Skeletal muscle satellite cell (primary cell): ENCODE results near the gene MINPP1.

ENCODE experiments used
- H3K27me3 ChIP-seq: 2 replicates; pipeline ENCODE4 v1.7.0; 2013; ENCODE audit warnings: low read length; ENCODE audit not compliant: control insufficient read depth, insufficient read depth
- H3K36me3 ChIP-seq: 2 replicates; pipeline ENCODE4 v1.7.0; 2013; ENCODE audit warnings: mild to moderate bottlenecking, control low read depth, low read length; ENCODE audit not compliant: insufficient read depth
- H3K4me1 ChIP-seq: 2 replicates; pipeline ENCODE4 v1.7.0; 2013; ENCODE audit warnings: low read length; ENCODE audit not compliant: control insufficient read depth, insufficient read depth
- H3K4me2 ChIP-seq: 2 replicates; pipeline ENCODE4 v1.7.0; 2013; ENCODE audit warnings: mild to moderate bottlenecking, low read length
- H3K4me3 ChIP-seq: 2 replicates; pipeline ENCODE4 v1.7.0; 2013; ENCODE audit warnings: low read length
- H3K9ac ChIP-seq: 2 replicates; pipeline ENCODE4 v1.7.0; 2013; ENCODE audit warnings: mild to moderate bottlenecking, low read depth, low read length, moderate library complexity
- H3K9me3 ChIP-seq: replicated peaks from 2 replicates; pipeline ENCODE4 v1.7.0; 2013; ENCODE audit warnings: mild to moderate bottlenecking, control low read depth, low read length

MINPP1 gene

DNA sequence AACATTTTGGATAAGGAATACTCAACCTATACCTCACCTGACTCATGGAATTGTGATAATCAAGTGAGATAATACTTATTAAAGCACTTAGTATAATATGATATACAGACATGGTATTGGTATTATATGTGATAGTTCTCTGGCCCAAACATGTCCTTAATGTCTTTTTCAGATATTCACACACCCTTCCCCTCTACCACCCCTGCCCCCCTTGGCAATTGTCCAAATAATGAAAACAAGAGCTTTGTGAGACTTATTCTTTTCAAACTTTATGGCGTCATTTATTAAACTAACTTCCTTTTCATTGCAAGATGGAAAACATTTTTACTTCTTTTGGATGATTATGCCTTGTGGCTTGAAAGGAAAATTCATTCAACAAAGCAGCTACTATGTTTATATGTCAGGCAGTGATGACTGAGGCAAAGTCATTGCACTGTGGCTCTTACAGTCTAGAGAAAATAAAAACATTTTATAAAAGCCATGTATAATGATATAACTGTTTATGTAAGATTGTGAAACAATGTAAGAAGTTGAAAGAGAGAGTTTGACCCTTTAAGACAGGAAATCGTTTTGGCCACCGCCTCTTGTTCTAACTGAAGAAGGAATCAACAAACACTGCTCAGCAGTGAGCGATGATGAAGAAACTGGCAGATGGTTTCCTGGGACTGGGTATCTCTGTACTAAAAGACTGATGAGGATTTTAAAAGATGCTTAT is 27.4 kb downstream of the MINPP1 start:
- peaks cover 12% of the 10 kb centered on the region for H3K4me1 ChIP-seq
- H3K4me2 ChIP-seq, result peak overlapping the region; percentile 20
- no peaks in the 10 kb centered on the region for H3K36me3 ChIP-seq
- no peaks in the 10 kb centered on the region for H3K9me3 ChIP-seq
- H3K4me3 ChIP-seq, result no peak overlapping the region
- H3K9ac ChIP-seq, result peak overlapping the region; percentile 24
- H3K27me3 ChIP-seq, result no peaks in the 10 kb centered on the region

DNA sequence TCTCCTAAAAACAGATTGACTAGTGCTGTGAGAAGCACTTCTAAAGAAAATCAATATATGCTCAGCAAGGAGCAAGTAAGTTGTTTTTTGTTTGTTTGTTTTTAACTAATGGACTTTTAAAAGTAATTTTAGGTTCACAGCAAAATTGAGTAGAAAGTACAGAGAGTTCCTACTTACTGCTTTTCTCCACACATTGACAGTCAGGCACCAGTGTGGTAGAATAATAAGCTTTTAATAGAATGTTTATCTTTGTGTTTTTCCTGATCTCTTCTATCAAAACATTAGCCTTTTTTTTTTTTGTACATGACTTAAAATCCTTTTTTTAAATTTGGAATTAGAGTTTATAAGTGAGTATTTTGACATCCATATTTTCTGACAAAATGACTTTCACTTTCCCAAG is 28.0 kb downstream of the MINPP1 start:
- Histone ChIP-seq H3K36me3 (no peaks in the 10 kb centered on the region), H3K4me3 (no peak overlapping the region), H3K27me3 (no peaks in the 10 kb centered on the region), H3K9ac (peak overlapping the region; percentile 24), H3K4me1 (peaks cover 12% of the 10 kb centered on the region), H3K4me2 (peak overlapping the region; percentile 20), H3K9me3 (no peaks in the 10 kb centered on the region)

DNA sequence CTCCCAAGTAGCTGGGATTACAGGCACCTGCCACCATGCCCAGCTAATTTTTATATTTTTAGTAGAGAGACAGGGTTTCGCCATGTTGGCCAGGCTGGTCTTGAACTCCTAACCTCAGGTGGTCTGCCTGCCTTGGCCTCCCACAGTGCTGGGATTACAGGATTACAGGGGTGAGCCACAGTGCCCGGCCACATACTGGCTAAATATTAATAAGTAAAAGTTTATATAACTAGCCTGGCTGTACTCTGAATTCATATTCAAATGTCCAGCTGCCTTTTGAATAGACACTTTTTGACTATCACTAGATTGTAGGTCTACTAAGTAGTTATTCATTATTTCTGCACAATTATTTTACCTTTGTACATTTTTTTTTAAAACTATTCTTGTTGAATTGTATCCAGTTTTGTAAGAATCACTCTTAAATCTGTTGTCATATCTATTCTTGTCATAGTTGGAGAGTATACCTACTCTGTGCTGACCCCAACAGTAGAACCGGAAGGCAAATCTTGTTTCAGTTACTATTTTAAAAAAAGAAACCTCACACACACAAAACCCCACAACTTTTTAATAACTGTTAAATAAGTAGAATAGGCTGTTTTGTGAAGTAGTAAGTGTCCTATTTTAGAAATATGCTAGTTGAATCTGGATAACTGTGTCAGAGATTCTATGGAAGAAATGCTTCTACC is 29.6 kb downstream of the MINPP1 start:
- Histone ChIP-seq H3K9ac (no peak overlapping the region), H3K4me3 (no peak overlapping the region), H3K4me1 (peaks cover 27% of the 10 kb centered on the region), H3K4me2 (no peak overlapping the region), H3K27me3 (no peaks in the 10 kb centered on the region), H3K36me3 (no peaks in the 10 kb centered on the region), H3K9me3 (no peaks in the 10 kb centered on the region)

DNA sequence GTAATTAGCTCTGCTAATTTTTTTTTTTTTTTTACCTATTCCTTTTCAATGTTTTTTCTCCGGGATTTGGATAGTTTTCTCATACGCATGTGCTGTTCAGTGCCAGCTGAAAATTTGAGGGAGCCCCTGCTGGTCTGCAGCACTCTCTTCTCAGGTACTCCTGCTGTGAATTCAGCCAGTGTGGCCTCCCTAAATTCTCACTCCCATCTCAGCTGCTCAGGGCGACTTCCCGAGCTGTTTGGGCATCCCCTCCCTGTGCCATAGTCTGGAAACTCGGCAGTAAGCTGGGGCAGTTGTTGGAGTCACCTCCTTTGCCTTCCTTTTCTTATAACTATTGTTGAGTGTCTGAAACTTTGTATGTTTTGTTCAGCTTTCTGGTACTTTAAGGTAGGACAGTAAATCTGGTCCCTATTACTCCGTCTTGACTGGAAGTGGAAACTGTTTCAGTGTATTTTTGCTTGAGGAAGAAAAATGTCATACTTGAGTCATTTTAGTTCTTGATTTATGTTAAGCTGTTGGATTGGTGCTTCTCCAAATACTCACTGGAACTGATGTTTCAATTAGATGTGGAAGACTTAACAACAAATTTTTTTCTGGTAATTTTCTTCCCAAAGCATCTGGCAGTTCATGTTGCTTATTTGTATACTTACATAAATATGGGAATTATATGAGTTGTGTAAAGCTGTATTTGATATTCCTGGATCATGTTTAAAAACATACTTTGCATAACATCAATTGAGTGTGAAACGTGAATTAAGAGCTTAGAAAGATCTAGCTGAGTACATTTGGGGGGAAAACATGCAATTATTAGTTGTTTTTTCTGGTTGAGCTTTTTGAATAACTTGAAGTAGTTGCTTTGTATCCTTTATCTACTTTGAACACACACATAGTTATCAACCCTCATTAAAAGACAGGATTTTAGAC is 33.7 kb downstream of the MINPP1 start:
- H3K4me1 ChIP-seq, result peaks cover 36% of the 10 kb centered on the region
- no peaks in the 10 kb centered on the region for H3K9me3 ChIP-seq
- H3K4me3 ChIP-seq, result peak overlapping the region; percentile 22
- peak overlapping the region; percentile 60 for H3K4me2 ChIP-seq
- H3K27me3 ChIP-seq, result no peaks in the 10 kb centered on the region
- peaks cover 7% of the 10 kb centered on the region for H3K36me3 ChIP-seq
- peak overlapping the region; percentile 26 for H3K9ac ChIP-seq

DNA sequence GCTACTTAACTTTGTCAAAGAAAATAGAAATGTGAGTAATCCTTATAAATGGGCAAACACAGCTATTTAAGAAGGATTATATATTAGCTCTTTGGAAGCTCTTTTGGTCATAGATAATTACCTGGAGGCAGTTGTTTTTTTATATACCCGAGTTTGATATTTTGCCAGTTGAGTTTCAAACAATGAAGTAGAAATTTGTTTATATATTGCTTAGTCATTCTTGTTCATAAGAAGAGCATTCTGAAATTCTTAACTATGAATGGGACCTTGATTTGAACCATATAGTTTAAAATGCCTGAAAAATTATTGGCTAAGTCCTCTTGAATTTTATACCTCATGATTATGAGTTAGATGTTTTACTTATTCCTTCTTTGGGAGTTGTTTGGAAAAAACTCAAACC is 36.4 kb downstream of the MINPP1 start:
- Histone ChIP-seq H3K27me3 (no peaks in the 10 kb centered on the region), H3K9ac (no peak overlapping the region), H3K4me1 (peaks cover 61% of the 10 kb centered on the region), H3K4me3 (no peak overlapping the region), H3K9me3 (no peaks in the 10 kb centered on the region), H3K4me2 (no peak overlapping the region), H3K36me3 (peaks cover 7% of the 10 kb centered on the region)

DNA sequence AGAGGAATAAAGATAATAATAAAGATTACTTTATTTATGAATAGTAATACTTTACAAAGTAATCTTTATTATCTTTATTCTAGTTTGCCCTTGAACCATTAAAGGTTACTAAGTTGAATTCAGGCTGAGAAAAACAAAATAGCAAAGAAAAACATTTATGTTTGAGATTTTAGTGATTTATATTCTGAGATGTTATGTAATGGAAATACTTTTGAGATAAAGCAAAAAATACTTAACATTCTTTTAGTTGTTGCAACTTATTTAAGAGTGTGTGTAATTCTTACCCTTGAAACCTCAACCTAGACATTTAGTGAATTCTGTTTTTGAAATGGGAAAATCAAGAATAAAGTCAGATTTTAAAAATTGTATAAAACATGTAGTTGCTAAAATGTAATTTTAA is 40.0 kb downstream of the MINPP1 start:
- peak overlapping the region; percentile 15 for H3K4me2 ChIP-seq
- H3K4me1 ChIP-seq, result peaks cover 73% of the 10 kb centered on the region
- H3K9me3 ChIP-seq, result no peaks in the 10 kb centered on the region
- peaks cover 7% of the 10 kb centered on the region for H3K36me3 ChIP-seq
- H3K27me3 ChIP-seq, result no peaks in the 10 kb centered on the region
- H3K4me3 ChIP-seq, result no peak overlapping the region
- peak overlapping the region; percentile 56 for H3K9ac ChIP-seq

DNA sequence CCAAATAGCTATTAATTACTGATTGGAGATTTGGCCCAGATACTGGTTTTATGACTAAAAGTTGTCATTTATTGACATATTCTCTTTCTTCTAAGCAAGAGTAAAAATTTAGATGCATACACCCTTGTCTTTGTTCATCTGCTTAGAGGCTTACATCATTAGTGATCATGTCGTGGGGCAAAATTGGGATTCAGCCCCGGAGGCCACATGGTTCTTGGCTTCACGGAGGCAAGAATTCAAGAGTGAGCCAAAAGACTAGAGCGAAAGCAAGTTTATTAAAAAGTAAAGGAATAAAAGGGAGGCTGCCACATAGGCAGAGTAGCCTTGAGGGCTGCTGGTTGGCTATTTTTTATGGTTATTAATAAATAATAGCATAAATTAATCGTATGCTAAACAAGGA is 41.1 kb downstream of the MINPP1 start:
- Histone ChIP-seq H3K9me3 (no peaks in the 10 kb centered on the region), H3K4me3 (no peak overlapping the region), H3K9ac (peak overlapping the region; percentile 0), H3K4me1 (peaks cover 67% of the 10 kb centered on the region), H3K27me3 (no peaks in the 10 kb centered on the region), H3K36me3 (peaks cover 7% of the 10 kb centered on the region), H3K4me2 (peak overlapping the region; percentile 31)

DNA sequence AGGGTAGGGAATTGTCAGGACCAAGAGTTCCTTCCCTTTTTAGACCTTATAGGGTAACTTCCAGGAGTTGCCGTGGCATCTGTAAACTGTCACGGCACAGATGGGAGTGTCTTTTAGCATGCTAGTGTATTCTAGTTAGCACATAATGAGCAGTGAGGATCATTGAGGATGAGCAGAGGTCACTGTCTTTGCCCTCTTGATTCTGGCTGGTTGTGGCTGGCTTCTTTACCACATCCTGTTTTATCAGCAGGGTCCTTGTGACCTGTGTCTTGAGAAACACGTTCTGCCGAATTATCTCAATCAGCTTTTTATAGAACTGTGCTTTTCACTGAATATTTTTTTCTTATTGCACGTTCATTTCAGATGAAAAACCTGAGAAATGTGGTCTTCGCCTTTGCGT is 41.5 kb downstream of the MINPP1 start:
- Histone ChIP-seq H3K4me2 (peak overlapping the region; percentile 31), H3K9ac (peak overlapping the region; percentile 26), H3K4me3 (peak overlapping the region; percentile 5), H3K36me3 (peaks cover 7% of the 10 kb centered on the region), H3K4me1 (peaks cover 64% of the 10 kb centered on the region), H3K27me3 (no peaks in the 10 kb centered on the region), H3K9me3 (no peaks in the 10 kb centered on the region)

DNA sequence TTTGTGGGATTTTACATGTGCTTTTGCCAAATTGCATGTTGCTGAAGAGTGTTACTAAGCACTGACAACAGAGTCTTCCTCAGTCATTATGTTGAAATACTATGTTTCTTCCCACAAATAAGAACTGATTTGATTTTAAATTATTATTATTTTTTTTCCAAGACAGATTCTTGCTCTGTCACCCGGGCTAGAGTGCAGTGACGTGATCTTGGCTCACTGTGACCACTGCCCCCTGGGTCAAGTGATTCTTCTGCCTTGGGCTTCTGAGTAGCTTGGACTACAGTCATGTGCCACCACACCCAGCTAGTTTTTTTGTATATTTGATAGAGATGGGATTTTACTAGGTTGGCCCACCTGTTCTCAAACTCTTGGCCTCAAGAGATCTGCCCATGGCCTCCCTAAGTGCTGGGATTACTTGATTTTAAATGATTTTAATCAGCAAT is 42.3 kb downstream of the MINPP1 start:
- H3K9me3 ChIP-seq, result no peaks in the 10 kb centered on the region
- H3K9ac ChIP-seq, result peak overlapping the region; percentile 26
- no peaks in the 10 kb centered on the region for H3K27me3 ChIP-seq
- peak overlapping the region; percentile 73 for H3K4me2 ChIP-seq
- H3K4me3 ChIP-seq, result no peak overlapping the region
- peaks cover 8% of the 10 kb centered on the region for H3K36me3 ChIP-seq
- H3K4me1 ChIP-seq, result peaks cover 56% of the 10 kb centered on the region

DNA sequence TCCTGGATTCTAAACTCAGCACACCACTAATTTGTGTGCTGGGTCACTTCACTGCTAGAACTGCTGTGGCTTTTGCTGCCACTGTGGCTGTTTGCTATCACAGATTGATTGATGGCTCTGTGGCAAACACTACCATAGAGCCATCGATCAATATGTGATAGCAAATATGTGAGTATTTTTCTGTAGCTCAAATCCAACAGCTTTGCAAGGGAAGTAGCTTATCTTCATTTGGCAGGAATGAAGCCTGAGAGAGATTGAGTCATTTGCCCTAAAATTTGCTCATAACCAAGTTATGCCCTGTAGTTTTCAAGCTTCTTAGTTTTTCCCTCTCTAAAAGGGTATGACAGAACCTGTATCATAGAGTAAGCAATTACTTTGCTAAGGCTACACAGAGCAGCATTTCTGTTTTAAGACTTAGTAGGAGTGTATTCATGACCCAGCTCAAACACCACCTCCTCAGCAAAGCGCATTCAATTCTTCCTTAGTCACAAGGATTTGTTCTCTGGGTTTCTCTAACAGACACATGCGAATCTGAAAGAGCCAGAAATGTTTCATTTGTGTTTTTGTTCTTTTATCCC is 43.1 kb downstream of the MINPP1 start:
- no peaks in the 10 kb centered on the region for H3K9me3 ChIP-seq
- peak overlapping the region; percentile 49 for H3K4me3 ChIP-seq
- peak overlapping the region; percentile 58 for H3K9ac ChIP-seq
- H3K4me1 ChIP-seq, result peaks cover 56% of the 10 kb centered on the region
- H3K27me3 ChIP-seq, result no peaks in the 10 kb centered on the region
- peaks cover 9% of the 10 kb centered on the region for H3K36me3 ChIP-seq
- H3K4me2 ChIP-seq, result peak overlapping the region; percentile 73

DNA sequence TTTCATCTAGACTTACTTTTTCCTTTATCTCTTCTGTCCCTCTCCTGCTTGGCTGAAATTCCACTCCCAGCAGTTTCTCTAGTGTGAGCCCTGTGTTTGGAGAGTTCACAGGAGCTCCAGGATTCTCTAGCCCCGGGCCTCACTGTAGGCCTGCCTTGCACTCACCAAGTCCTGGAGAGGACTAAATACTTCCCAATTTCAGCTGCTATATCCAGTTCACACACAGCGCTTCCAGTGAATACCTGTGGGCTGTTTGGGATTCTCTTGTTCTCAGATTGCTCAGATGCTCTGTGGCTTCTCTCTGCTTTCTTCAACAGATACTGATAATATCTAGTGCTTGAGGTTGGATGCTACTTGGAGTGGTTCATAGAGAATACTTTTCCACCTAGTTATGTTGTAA is 46.0 kb downstream of the MINPP1 start:
- no peak overlapping the region for H3K4me2 ChIP-seq

More for the DNA sequence above, 46.0 kb downstream of the MINPP1 start:
- no peaks in the 10 kb centered on the region for H3K9me3 ChIP-seq
- no peak overlapping the region for H3K9ac ChIP-seq
- peaks cover 5% of the 10 kb centered on the region for H3K36me3 ChIP-seq
- H3K4me3 ChIP-seq, result no peak overlapping the region
- no peaks in the 10 kb centered on the region for H3K27me3 ChIP-seq
- peaks cover 35% of the 10 kb centered on the region for H3K4me1 ChIP-seq
